Measurements from ENCODE around the gene TECR.
"Not testable (repeated sequence)": the region's sequence is repeated elsewhere in the genome, so short reads cannot be mapped to it uniquely, and the experiment has no call there.

TECR gene

GRCh38 chr19:14562660-14563589, 33.5 kb downstream of the TECR start:
- DNase-seq, result no peak

- no peak for DNase-seq
These were observed 34.2 kb downstream of the TECR start for GRCh38 chr19:14563590-14563926.

GRCh38 chr19:14563989-14564651, 34.7 kb downstream of the TECR start:
- DNase-seq, result no peak

GRCh38 chr19:14564652-14565297, 35.4 kb downstream of the TECR start:
- DNase-seq, result not testable (repeated sequence)

- no peak for DNase-seq
These were observed 35.9 kb downstream of the TECR start for GRCh38 chr19:14565298-14565679.

- DNase-seq, result no peak
These were observed 36.6 kb downstream of the TECR start for GRCh38 chr19:14565765-14566711.

GRCh38 chr19:14566712-14567077, 37.3 kb downstream of the TECR start:
- DNase-seq, result no peak

- no peak for DNase-seq
These were observed 37.7 kb downstream of the TECR start for GRCh38 chr19:14567079-14567478.

- DNase-seq, result no peak
These were observed 41.6 kb downstream of the TECR start for GRCh38 chr19:14570864-14571527.

- peak; percentile 50 for DNase-seq
These were observed 42.5 kb downstream of the TECR start, which contains the start of gene NDUFB7 for GRCh38 chr19:14571695-14572490. TSS of gene NDUFB7 (minus strand) at chr19:14572066. CDS start at chr19:14572000, 66 bp downstream.

GRCh38 chr19:14575428-14575980, 46.1 kb downstream of the TECR start:
- no peak for DNase-seq

- DNase-seq, result no peak
These were observed 47.0 kb downstream of the TECR start for GRCh38 chr19:14576363-14576762.

- DNase-seq, result no peak
These were observed 47.9 kb downstream of the TECR start for GRCh38 chr19:14577264-14577663.

- DNase-seq, result no peak
These were observed 48.6 kb downstream of the TECR start for GRCh38 chr19:14577885-14578427.

GRCh38 chr19:14580623-14581237, 51.3 kb downstream of the TECR start:
- no peak for DNase-seq

- DNase-seq, result no peak
These were observed 53.5 kb downstream of the TECR start, which contains the start of gene CLEC17A for GRCh38 chr19:14582894-14583340. TSS of gene CLEC17A (plus strand) at chr19:14583084. CDS start at chr19:14583161, 77 bp downstream.

- DNase-seq, result not testable (repeated sequence)
These were observed 55.0 kb downstream of the TECR start for GRCh38 chr19:14584372-14584771.

GRCh38 chr19:14585187-14585586, 55.8 kb downstream of the TECR start:
- not testable (repeated sequence) for DNase-seq

GRCh38 chr19:14589433-14589832, 60.0 kb downstream of the TECR start:
- not testable (repeated sequence) for DNase-seq

GRCh38 chr19:14595558-14595957, 66.2 kb downstream of the TECR start:
- DNase-seq, result no peak
